ENCODE results near the gene ALG1.
A peak's percentile ranks its signal among the peaks of the same experiment; 100 is the strongest.
"Not testable (repeated sequence)": the region's sequence is repeated elsewhere in the genome, so short reads cannot be mapped to it uniquely, and the experiment has no call there.

The ALG1 gene

DNA sequence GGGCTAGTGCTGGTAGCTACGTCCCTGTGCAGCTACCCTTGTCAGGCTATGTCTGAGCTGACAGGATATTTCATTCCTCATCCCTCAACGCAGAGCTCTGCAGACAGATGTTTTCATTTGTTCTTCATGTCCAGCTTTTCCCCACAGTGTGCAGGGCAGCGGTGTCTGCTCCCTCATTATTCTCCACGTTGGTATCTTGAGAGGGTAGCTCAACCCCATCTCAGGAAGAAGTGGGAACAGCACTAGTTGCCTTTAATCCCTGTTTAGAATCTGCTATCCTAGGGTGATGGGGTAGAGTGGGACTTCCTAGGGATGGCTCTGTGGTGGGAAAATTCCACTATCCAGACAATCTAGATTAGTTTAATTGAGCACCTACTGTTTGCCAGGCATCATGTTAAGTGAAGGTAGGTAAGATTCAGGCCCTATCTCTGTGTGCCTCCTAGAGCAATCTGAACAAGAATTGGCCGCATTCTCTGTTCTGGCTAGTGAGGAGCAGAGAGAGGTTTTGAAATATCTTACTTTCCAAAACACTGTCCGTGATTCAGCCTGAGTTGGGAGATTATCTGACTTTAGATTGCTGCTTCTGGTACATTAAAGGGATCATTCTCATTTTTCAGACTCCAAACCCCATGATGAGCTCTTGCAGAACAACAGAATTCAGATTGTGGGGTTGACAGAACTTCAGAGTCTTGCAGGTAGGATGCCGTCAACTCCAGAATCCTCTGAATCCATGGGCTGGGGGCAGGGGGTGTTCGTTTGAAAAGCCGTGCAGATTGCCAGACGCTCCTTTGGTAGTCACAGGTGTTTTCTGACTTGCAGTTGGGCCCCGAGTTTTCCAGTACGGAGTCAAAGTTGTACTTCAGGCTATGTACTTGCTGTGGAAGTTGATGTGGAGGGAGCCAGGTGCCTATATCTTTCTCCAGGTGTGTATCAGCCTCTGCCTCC lies 963 bp downstream of the ALG1 start:
- no peak for DNase-seq (ENCODE audit: low read depth in 1 of 2, low spot score in 1 of 2)

DNA sequence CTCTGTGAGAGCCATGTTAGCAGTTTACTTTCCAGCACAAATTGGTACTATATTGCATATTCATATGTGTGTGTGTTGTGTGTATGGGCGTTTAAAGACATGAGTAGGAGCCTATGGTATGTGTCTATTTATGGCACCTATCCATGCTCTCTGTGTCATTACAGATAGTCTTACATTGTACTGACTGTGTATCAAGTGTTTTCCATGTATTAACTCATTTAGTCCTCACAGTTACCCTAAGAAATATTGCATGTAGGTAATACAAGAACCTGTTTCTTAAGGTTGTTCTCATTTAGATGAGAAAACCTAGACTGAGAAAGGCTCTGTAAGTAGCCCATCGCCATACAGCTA lies 1.6 kb downstream of the ALG1 start:
- DNase-seq (ENCODE audit: low read depth in 1 of 2, low spot score in 1 of 2) = no peak

DNA sequence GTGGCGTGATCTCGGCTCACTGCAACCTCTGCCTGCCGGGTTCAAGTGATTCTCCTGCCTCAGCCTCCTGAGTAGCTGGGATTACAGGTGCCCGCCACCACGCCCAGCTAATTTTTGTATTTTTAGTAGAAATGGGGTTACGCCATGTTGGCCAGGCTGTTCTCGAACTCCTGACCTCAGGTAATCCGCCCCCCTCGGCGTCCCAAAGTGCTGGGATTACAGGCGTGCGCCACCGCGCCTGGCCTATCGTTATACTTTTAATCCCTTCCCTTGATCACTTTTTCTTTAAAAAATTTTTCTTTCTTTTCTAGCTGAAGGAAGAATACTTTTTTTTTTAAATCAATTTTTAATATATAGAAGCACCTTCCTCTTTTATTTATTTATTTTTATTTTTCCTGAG lies 2.1 kb downstream of the ALG1 start:
- DNase-seq (ENCODE audit: low read depth in 1 of 2, low spot score in 1 of 2) = not testable (repeated sequence)

DNA sequence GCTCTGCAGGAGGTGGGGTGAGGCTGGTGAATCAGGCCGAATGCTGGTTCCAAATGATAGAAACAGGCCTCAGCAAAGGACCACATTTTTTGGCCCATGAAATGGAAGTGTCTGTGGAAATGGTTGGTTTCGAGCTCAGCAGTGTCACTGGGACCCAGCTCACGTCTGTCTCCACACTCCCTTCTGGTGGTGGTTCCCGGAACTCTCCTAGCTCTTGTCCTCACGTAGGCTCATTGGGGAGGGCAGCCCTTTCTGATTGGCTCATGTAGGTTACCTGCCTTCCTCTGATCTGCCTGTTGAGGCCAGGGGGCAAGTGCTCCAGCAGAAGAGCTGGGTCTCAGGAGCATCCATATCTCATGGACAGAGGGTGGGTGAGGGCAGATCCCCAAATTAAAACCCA lies 4.0 kb downstream of the ALG1 start:
- DNase-seq (ENCODE audit: low read depth in 1 of 2, low spot score in 1 of 2) = no peak

DNA sequence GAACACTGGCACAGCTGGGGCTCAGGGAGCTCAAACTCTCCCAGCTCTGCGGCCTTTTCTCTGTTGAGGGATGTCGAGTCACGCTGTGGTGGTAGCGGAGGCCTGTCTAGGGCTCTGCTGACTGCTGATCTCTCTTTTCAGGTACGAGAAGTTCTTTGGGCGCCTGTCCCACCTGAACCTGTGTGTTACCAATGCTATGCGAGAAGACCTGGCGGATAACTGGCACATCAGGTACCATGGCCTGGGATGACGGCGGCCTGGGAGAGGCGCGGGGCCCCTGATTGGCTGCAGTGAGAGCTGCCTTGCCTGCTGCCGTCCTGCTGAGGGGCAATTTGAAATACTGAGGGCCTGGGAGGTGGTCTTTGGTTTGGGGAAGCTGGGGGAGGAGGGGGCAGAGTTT lies 5.7 kb downstream of the ALG1 start:
- no peak for DNase-seq (ENCODE audit: low read depth in 1 of 2, low spot score in 1 of 2)

GRCh38 chr16:5078626-5079025 lies 7.0 kb downstream of the ALG1 start:
- DNase-seq (ENCODE audit: low read depth in 1 of 2, low spot score in 1 of 2) = no peak

- not testable (repeated sequence) for DNase-seq (ENCODE audit: low read depth in 1 of 2, low spot score in 1 of 2)
Observed at GRCh38 chr16:5080461-5080860, 8.8 kb downstream of the ALG1 start.

GRCh38 chr16:5080996-5081395 lies 9.4 kb downstream of the ALG1 start:
- not testable (repeated sequence) for DNase-seq (ENCODE audit: low read depth in 1 of 2, low spot score in 1 of 2)

DNA sequence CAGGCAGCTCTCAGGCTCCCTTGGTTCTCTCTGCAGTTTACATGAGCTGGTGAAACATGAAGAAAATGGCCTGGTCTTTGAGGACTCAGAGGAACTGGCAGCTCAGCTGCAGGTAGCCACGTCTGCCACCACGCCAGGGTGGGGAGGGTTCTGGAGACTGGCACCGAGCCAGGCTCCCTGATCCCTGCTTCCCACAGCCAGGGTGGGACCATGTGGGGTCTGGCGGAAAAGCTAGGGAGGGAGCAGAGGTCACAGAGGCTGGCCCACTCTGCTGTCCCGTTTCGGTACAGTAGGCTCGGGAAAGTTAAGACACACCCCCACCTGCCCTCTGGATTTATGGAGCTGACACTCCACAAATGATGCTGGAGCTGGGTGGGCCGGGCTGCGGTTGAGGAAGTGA lies 12.0 kb downstream of the ALG1 start:
- DNase-seq (ENCODE audit: low read depth in 1 of 2, low spot score in 1 of 2) = not testable (repeated sequence)

- not testable (repeated sequence) for DNase-seq (ENCODE audit: low read depth in 1 of 2, low spot score in 1 of 2)
Observed at GRCh38 chr16:5084099-5084731, 12.6 kb downstream of the ALG1 start.

- peak; percentile 17 to 21 for DNase-seq (ENCODE audit: low read depth in 1 of 2, low spot score in 1 of 2)
Observed at GRCh38 chr16:5084802-5085201, 13.2 kb downstream of the ALG1 start.

DNA sequence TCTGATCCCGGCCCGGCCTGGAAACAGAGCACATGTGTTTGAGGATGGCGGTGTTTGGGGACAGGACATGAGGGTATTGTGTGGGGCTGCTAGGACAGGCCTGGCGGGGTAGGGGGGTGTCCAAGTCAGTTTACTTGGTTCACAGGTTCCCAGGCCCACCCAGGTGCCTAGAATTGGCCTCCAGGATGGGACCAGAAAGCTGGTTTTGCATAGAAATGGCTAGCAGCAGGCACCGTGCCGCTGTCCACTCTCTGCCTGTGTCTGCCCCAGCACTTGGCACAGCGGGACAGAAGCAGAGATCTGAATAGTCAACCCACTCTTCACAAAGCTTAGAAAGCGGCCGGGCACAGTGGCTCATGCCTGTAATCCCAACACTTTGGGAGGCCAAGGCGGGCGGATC lies 14.1 kb downstream of the ALG1 start:
- DNase-seq (ENCODE audit: low read depth in 1 of 2, low spot score in 1 of 2) = not testable (repeated sequence)

- not testable (repeated sequence) for DNase-seq (ENCODE audit: low read depth in 1 of 2, low spot score in 1 of 2)
Observed at GRCh38 chr16:5088086-5088790, 16.6 kb downstream of the ALG1 start.

DNA sequence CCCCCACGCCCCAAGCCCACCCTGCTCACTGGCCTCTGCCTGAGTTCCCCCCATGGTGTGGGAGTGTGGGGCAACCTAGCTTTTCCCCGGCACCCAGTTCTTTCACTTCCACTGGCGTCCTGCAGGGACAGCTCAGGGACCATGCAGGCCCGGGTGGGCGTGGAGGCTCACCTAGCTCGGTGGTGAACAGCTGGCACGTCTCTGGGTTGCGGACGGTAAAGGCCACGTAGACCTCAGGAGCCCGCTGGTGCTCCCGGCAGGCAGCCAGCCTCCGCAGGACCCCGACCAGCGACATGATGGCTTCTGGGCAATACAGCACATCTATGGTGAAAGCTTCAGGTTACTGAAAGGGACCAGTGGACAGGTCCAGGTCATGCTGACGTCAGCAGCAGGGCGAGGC lies 17.3 kb downstream of the ALG1 start:
- DNase-seq (ENCODE audit: low read depth in 1 of 2, low spot score in 1 of 2) = not testable (repeated sequence)

DNA sequence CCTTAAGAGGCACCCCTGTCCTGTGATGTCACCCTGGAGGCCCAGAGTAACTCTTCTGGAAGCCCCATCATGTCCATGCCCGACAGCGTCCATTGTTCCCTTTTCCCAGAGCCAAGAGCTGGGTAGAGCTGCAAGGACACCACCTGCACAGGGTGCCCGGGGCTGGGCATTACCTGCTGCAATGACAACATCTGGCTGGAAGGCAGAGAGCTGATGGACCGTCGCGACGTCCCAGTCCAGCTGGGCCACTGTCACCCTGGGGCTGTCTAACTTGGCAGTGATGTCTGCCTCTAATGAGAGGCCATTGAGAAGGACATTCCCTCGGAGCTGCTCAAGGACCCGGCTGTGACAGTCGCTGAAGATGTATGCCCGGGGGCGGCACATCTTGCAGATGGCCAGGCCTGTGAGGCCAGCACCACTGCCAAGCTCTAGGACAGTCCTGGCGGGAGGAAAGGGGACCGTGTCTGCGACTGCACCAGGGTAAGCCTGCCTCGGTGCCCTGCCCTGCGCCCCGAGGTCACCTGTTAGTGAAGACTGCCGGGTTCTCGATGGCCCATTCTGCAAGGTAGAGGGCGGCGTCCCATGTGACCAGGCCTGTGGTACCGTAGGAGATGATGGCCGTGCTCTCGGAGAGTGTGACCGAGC lies 18.4 kb downstream of the ALG1 start:
- DNase-seq (ENCODE audit: low read depth in 1 of 2, low spot score in 1 of 2) = not testable (repeated sequence)

GRCh38 chr16:5090592-5090991 lies 18.9 kb downstream of the ALG1 start:
- DNase-seq (ENCODE audit: low read depth in 1 of 2, low spot score in 1 of 2) = not testable (repeated sequence)

DNA sequence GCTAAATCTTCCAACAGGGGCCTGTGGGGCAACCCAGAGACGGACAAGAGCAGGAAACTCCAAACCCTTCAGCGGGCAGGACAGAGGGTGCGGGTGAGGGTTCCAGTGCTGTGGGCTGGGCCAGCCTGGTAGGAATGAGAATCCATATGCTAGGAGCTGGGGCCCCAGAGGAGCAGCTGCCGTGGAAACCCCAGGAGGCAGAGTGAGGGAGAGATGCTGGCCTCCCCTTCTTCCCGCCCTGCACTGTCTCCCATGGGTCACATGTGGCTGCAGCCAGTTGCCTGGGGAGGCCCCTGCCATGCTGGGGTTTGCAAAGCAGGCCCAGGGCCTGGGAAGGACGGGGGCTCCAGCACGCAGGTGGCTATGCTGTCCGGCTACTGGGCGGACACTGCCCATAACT lies 21.4 kb downstream of the ALG1 start:
- not testable (repeated sequence) for DNase-seq (ENCODE audit: low read depth in 1 of 2, low spot score in 1 of 2)

DNA sequence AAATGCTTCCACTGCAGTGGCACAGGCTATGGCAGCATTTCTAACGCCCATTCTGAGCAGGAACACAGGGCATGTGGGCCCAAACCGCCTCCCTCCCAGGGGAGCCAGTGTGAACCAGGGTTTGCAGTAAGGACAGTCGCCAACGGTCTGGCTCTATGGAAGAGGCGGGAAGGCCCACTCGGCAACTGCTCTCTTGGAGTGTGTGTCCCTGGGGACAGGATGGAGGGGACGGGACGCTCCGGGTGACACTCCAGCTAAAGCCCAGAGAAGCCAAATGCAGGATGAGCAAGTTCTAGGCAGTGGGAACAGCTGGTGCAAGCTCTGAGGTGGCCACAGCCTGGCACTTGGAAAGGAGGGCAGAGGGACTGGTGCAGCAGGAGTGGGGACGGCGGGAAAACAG lies 22.1 kb downstream of the ALG1 start:
- DNase-seq (ENCODE audit: low read depth in 1 of 2, low spot score in 1 of 2) = not testable (repeated sequence)

DNA sequence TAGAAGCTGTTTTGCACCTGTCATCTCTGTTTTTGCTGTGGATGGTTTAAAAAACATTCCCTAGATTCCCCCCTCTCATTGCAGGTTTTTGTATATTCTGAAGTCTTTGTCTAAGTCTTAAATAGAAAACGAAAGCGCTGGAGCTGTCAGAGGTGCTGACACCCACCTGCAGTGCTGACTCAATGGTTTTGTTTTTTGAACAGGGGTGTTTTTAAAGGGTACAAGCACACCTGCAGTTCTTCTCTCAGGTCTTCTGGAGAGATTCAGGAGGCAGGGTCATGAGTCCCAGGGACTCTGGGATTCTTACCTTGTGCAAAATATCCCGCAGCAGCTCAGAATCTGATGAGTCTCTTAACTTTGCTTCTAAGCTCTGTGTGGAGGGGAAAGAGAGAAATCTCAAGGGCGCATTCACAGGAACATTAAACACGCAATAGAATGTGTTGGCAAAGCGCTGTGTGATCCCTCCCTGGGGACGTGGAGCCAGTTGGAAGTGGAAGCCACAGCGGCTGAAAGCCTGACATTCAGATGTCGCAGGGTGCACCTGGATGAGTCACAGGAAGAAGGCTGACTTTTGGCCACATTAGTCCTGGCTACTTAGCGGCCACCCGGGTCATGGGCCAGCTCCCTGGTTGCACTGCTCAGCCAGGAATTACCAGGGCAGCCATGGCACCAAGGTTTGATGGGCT lies 23.6 kb downstream of the ALG1 start:
- DNase-seq (ENCODE audit: low read depth in 1 of 2, low spot score in 1 of 2) = not testable (repeated sequence)

GRCh38 chr16:5096437-5097060 lies 24.9 kb downstream of the ALG1 start:
- DNase-seq (ENCODE audit: low read depth in 1 of 2, low spot score in 1 of 2) = not testable (repeated sequence)
